ENCODE data around the gene NEDD4.

The NEDD4 gene

DNA sequence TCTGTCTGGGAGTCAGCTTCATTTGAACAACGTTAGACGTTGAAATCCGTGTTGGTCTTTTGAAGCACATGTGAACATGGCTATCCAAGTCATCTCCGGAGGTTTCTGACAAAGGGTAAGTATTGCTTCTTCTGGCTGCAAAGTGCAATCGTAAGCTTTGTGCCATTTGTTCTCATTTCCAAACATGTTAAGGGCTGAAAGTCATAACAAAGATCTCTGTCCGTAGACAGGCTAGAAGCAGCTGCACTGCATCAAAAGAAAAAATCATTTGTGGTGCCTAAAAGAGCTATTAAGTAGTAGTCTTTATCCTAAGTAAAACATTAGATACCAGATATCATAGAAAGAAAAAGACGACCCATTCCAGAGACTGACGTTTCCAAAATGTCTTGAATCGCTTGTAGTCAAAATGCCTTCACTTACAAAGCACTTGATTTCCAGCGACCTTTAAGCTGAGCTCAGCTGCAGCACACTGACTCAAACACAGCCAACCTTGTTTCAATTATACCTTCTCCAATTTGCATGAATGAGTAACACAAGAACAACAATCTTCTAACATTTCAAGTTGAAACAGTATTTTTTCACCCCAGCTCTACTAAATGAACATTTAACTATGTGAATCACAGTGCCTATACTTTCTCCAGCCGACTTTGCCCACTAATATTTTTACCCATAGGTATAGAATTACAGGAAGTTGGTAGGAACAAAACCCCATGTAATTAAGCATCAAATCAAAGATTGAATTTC is 76.6 kb downstream of the NEDD4 start:
- no peak for TF ChIP-seq CTCF (IDR thresholded peaks at IDR 0.05; ENCODE audit: low read depth, low read length, missing control alignments)
- no peak for DNase-seq (ENCODE audit: low read depth)
- H3K4me3 ChIP-seq (ENCODE audit: low read depth, low read length): no peak overlapping the region

- DNase-seq (ENCODE audit: low read depth): no peak
- no peak overlapping the region for H3K4me3 ChIP-seq (ENCODE audit: low read depth, low read length)
- no peak for TF ChIP-seq CTCF (IDR thresholded peaks at IDR 0.05; ENCODE audit: low read depth, low read length, missing control alignments)
These were observed 77.4 kb downstream of the NEDD4 start for GRCh38 chr15:55915876-55916567.

- no peak for DNase-seq (ENCODE audit: low read depth)
- no peak overlapping the region for H3K4me3 ChIP-seq (ENCODE audit: low read depth, low read length)
- no peak for TF ChIP-seq CTCF (IDR thresholded peaks at IDR 0.05; ENCODE audit: low read depth, low read length, missing control alignments)
These were observed 78.2 kb downstream of the NEDD4 start for GRCh38 chr15:55915221-55915620.

DNA sequence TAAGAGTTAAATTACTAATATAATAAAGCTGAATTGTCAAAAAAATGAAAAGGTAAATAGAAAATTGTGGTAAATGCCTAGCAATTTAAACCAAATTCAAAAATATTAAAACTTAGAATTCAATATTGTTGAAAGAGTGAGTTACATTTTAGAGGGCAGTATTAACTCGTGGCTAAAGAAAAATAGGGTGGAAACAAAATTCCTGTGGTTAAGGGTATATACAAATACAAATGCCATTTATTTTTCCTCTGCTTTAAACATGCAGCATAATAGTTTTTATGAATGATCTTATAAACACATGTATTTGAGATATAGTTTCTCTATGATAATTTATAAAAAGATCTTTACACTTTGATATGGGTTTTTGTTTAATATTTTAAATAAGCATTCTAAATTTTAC is 79.0 kb downstream of the NEDD4 start:
- TF ChIP-seq CTCF (IDR thresholded peaks at IDR 0.05; ENCODE audit: low read depth, low read length, missing control alignments): no peak
- DNase-seq (ENCODE audit: low read depth): no peak
- H3K4me3 ChIP-seq (ENCODE audit: low read depth, low read length): no peak overlapping the region

GRCh38 chr15:55912982-55913381 is 80.4 kb downstream of the NEDD4 start:
- no peak for TF ChIP-seq CTCF (IDR thresholded peaks at IDR 0.05; ENCODE audit: low read depth, low read length, missing control alignments)
- DNase-seq (ENCODE audit: low read depth): no peak
- H3K4me3 ChIP-seq (ENCODE audit: low read depth, low read length): no peak overlapping the region

DNA sequence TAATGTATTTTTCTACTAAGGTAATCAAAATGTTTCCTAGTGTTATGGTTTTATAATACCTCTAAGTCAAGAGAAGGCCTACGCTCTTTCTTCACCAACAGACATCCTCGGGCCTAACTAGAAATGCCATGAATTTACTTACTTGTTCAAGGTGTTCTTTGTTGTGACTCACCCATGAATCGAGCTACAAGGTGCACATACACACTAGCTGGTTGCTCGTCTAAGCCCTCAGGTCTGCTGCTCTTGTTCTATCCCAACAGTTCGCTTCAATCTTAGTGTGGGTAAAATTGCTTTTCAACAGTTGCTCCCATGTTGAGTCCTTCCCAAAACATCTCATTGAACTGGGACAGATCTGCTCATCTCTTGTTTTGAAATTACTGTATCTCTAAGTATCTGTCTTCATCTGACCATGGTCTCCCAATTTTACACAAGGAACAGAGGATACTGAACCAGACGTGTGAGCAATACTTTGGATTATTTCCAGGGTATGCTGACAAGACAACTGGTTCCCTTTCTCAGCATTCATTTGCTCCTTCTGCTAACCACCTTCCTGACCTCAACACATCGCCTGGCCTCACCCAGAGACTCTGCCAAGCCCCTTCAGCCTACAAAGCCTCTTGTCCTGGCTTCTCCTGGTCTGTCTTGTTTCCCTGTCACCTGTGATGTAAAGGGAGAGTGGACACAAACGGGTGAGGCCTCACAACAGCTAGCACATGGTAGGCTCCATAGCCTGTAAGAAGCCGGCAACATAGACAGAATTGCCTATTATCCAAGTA is 84.2 kb downstream of the NEDD4 start:
- TF ChIP-seq CTCF (IDR thresholded peaks at IDR 0.05; ENCODE audit: low read depth, low read length, missing control alignments): no peak
- no peak overlapping the region for H3K4me3 ChIP-seq (ENCODE audit: low read depth, low read length)
- DNase-seq (ENCODE audit: low read depth): no peak
